ENCODE data around the gene KCNMA1. TPM values are rescaled to one million over a fixed set of nuclear protein-coding genes. Genes with fewer than 3 reads are reported as not detected.
"Not testable (repeated sequence)": the region's sequence is repeated elsewhere in the genome, so short reads cannot be mapped to it uniquely, and the experiment has no call there.

The KCNMA1 gene
- total RNA-seq, 1 donor from 2014 or later = 20.6 TPM

- DNase-seq (ENCODE audit: low spot score) = no peak
These were observed 216.0 kb downstream of the KCNMA1 start for GRCh38 chr10:77421591-77421990.

DNA sequence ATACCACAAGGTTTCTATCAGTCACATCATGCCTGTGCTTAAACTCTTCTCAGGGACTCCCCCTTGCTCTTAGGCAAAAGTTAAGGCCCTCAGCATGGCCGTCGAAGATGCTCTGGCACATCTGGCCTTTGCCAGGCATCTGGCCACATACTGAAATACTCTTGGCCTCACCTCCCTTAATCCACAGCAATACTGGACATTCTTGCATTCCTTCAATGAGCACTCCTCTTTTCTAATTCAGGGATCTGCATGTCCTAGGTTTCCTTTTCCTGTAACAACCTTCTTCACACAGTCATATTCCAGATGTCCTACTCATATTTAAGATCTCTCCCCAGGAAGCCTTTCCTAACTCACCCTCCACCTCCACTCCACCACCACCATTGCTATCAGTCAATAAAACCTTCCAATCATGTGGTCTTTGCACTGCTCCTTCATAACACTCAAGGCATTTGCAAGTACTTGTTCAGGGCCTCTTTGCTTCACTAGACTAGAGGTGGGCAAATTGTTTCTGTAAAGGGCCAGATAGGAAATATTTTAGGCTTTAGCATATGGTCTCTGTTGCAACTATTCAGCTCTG is 216.6 kb downstream of the KCNMA1 start:
- no peak for DNase-seq (ENCODE audit: low spot score)

- no peak for DNase-seq (ENCODE audit: low spot score)
These were observed 217.6 kb downstream of the KCNMA1 start for GRCh38 chr10:77419979-77420378.

DNA sequence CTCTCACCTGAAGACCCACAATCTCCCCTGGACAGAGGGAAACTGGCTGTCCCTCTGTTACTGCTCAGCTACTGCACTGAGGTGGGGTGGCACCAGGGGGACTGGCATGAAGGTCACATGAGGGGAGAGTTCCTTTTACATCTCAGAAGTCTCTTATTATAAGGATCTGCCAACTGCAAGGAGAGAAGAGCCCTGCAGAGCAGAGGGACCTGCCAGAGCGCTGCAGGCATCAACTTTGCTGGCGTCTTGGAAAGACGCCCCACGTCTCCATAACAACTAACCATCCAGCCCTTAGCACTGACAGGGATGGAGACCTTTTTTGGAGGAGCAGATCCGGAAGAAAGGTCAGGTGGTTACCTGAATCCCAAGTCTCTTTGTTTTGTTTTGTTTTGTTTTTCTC is 218.6 kb downstream of the KCNMA1 start:
- no peak for DNase-seq (ENCODE audit: low spot score)

DNA sequence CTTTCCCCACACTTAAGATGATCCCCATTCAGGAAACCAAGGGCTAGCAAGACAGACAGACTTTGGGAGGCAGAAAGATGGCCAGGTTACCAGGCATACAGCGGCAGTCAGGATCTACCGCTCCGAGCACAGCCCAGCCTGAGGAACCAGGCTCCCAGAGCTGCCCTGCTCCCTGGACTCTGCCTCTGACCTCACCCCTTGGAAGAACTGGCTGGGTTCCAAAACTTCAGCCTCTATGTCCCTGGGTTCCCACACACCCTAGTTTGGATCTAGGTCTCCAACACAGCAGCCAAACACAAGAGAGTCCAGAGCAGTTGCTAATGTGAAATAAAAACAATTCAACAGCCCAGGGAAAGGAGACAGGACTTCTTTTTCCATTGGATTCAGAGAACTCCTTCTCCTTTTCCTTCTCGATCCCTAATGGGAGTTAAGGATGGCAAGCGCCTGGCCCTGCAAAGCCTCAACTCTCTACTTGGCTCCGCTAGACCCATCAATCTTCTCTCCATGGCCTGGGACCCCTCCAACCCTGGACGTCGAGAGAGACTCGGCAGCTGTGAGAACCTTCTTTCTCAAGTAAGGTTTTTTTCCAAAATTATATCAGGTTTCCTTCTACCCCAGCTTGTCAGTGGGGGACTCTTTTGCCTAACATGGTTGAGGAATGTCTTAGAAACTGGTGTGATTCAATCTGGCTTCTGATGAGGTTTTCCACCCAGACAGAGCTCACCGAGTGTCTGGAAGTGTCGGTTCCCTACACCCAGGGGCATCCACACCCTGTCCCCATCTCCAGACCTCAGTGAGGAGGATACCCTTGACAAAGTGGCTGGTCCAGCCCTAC is 219.6 kb downstream of the KCNMA1 start:
- DNase-seq (ENCODE audit: low spot score) = no peak

- DNase-seq (ENCODE audit: low spot score) = no peak
These were observed 220.2 kb downstream of the KCNMA1 start for GRCh38 chr10:77417359-77417758.

- no peak for DNase-seq (ENCODE audit: low spot score)
These were observed 221.1 kb downstream of the KCNMA1 start for GRCh38 chr10:77416311-77417135.

DNA sequence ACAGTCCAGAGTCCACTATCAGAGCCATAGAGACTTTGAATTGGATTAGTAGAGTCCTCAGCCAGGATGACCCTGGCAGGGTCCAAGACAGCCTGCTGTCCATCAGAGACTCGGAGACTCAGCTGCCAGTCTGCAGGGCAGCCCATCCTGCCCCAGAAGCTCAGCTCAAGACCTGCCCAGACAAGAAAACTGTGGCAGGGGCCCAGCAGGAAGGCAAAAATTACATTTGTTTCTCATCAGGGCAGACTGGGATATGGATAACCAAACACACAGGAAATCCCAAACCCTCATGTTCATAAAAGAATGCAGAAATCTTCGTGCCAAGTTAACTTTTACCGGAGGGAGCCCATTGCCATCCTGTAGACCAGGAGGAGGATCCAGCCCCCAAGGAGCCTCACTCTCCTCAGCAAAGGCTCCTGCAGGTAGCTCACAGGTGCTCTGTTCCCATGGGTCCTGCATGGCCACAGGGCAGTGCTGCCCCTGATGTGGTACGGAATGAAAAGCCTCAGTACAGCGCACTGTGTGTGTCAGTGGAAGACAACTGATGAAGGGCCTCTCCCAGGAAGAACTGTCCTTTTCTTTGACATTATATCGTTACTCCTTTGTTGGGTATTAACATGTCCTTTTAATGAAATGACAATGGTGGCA is 222.2 kb downstream of the KCNMA1 start:
- DNase-seq (ENCODE audit: low spot score) = no peak

GRCh38 chr10:77413231-77413630 is 224.4 kb downstream of the KCNMA1 start:
- no peak for DNase-seq (ENCODE audit: low spot score)

GRCh38 chr10:77412573-77413133 is 225.0 kb downstream of the KCNMA1 start:
- not testable (repeated sequence) for DNase-seq (ENCODE audit: low spot score)

- no peak for DNase-seq (ENCODE audit: low spot score)
These were observed 225.8 kb downstream of the KCNMA1 start for GRCh38 chr10:77411805-77412204.

- DNase-seq (ENCODE audit: low spot score) = no peak
These were observed 227.1 kb downstream of the KCNMA1 start for GRCh38 chr10:77410523-77410922.

DNA sequence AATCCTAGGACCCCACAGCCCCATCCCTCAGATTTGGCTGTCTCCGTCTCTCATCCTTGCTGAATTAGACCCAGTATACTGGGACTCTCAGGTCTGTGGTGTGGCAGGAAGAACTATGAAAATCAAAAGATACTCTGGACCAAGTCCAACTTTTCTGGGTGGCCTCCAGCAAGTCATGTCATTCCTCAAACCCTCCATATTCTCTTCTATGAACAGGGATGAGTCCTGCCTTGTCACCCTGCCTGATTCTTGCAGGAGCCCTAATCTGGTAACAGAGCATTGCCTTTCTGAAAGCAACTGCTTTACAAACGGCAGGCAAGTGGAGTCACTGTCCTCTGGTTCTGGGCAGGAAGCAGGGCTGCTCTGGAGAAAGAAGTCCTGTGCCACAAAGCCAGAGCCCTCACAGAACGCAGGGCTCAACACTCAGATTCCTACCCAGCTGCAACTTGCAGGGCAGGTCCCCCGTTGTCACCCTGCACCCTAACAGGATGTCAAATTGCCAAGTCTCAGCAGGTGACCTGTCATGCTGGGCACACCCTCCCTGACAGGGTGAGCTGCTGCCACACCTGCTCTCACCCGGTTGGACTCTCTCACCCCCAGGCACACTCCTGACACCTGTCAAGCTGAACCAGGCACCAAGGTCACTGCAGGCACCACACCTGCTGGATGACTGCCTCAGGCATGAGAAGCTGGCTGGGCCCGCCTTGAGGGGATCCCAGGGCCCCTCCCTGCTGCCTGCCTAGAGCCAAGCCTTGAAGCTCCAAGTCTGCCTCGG is 227.7 kb downstream of the KCNMA1 start:
- DNase-seq (ENCODE audit: low spot score) = no peak

- no peak for DNase-seq (ENCODE audit: low spot score)
These were observed 229.3 kb downstream of the KCNMA1 start for GRCh38 chr10:77408259-77408658.

- no peak for DNase-seq (ENCODE audit: low spot score)
These were observed 230.7 kb downstream of the KCNMA1 start for GRCh38 chr10:77406764-77407430.

DNA sequence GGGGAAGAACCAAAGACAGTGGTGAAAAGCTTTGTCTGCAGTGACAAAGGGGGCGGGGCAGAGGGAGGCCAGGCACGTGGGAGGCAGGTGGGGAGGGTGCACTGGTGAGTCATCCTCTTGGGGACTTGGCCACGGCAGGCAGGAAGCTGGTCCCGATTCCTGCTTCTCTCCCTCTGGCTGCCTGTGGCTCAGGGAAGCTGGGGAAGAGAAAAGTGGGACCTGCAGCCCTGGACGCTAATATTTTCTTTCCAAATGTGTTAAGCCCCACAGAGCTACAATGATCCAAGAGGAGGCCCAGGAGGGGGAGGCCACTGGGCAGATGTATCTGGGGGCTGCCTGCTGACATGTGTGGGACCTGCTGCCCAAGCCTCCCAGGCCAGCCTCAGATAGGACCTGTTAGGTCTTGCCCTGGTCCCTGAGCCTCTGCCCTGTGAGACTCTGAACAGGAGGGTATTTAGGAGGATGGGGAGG is 231.8 kb downstream of the KCNMA1 start:
- no peak for DNase-seq (ENCODE audit: low spot score)

DNA sequence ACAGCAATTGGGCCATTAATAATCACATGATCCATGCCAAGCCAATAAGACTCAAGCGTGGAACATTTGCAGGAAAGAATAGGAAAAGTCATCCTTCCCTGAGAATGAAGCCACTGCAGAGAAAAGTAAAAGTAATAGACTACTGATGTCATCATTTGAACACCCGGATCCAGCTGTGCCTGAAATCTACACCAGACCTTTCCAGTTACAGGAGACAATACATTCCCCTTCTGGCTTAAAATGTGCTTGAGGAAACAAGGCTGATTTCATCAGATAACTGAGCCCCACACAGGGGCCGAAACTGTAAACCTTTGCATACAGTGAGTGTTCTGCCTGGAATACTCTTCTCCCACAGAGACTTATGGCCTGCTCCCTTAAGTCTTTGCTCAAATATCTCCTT is 232.8 kb downstream of the KCNMA1 start:
- DNase-seq (ENCODE audit: low spot score) = no peak

GRCh38 chr10:77403761-77404160 is 233.8 kb downstream of the KCNMA1 start:
- DNase-seq (ENCODE audit: low spot score) = no peak

GRCh38 chr10:77401683-77402082 is 235.9 kb downstream of the KCNMA1 start:
- DNase-seq (ENCODE audit: low spot score) = no peak

- no peak for DNase-seq (ENCODE audit: low spot score)
These were observed 237.6 kb downstream of the KCNMA1 start for GRCh38 chr10:77400033-77400432.

All from mesenteric fat pad (tissue), 1 donor.